ENCODE measurements around the gene FXN.

- TF ChIP-seq TCF7L2 (IDR thresholded peaks at IDR 0.05; ENCODE audit: low read depth, low read length): no peak
- TF ChIP-seq, protein P1, sequence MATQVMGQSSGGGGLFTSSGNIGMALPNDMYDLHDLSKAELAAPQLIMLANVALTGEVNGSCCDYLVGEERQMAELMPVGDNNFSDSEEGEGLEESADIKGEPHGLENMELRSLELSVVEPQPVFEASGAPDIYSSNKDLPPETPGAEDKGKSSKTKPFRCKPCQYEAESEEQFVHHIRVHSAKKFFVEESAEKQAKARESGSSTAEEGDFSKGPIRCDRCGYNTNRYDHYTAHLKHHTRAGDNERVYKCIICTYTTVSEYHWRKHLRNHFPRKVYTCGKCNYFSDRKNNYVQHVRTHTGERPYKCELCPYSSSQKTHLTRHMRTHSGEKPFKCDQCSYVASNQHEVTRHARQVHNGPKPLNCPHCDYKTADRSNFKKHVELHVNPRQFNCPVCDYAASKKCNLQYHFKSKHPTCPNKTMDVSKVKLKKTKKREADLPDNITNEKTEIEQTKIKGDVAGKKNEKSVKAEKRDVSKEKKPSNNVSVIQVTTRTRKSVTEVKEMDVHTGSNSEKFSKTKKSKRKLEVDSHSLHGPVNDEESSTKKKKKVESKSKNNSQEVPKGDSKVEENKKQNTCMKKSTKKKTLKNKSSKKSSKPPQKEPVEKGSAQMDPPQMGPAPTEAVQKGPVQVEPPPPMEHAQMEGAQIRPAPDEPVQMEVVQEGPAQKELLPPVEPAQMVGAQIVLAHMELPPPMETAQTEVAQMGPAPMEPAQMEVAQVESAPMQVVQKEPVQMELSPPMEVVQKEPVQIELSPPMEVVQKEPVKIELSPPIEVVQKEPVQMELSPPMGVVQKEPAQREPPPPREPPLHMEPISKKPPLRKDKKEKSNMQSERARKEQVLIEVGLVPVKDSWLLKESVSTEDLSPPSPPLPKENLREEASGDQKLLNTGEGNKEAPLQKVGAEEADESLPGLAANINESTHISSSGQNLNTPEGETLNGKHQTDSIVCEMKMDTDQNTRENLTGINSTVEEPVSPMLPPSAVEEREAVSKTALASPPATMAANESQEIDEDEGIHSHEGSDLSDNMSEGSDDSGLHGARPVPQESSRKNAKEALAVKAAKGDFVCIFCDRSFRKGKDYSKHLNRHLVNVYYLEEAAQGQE (IDR thresholded peaks at IDR 0.05; ENCODE audit: insufficient read depth in 1 of 2, low read depth in 2 of 2, low read length in 1 of 2): no peak
- TF ChIP-seq, protein P2, sequence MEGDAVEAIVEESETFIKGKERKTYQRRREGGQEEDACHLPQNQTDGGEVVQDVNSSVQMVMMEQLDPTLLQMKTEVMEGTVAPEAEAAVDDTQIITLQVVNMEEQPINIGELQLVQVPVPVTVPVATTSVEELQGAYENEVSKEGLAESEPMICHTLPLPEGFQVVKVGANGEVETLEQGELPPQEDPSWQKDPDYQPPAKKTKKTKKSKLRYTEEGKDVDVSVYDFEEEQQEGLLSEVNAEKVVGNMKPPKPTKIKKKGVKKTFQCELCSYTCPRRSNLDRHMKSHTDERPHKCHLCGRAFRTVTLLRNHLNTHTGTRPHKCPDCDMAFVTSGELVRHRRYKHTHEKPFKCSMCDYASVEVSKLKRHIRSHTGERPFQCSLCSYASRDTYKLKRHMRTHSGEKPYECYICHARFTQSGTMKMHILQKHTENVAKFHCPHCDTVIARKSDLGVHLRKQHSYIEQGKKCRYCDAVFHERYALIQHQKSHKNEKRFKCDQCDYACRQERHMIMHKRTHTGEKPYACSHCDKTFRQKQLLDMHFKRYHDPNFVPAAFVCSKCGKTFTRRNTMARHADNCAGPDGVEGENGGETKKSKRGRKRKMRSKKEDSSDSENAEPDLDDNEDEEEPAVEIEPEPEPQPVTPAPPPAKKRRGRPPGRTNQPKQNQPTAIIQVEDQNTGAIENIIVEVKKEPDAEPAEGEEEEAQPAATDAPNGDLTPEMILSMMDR (IDR thresholded peaks at IDR 0.05): no peak; the same call in 1 of the 2 replicates
- no peak for TF ChIP-seq SIN3A (IDR thresholded peaks at IDR 0.05; ENCODE audit: borderline replicate concordance, insufficient read depth, low read depth, low read length)
These were observed 113.8 kb downstream of the FXN start for GRCh38 chr9:69149321-69149807.

Measured in Panc1 (cell line).